Measurements from ENCODE around the gene GAPVD1.

Gene GAPVD1

DNA sequence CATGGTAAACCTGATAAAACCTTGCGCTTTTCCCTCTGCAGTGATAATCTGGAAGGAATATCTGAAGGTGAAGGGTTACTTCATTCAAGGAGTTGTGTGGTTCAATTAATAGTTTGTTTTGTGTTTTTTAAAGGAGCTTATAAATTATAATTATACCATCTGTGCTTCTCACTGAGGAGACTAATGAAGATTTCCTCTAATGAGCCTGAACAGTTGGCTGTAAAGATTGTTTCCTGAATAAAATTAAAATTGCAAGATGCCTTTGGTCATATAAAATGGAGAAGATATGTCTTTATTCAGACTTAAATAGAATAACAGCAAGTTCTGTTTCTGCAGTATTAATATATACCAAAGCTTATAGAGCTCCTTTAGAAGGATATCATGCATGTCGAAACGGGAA, 59.9 kb downstream of the GAPVD1 start:
- DNase-seq = no peak

DNA sequence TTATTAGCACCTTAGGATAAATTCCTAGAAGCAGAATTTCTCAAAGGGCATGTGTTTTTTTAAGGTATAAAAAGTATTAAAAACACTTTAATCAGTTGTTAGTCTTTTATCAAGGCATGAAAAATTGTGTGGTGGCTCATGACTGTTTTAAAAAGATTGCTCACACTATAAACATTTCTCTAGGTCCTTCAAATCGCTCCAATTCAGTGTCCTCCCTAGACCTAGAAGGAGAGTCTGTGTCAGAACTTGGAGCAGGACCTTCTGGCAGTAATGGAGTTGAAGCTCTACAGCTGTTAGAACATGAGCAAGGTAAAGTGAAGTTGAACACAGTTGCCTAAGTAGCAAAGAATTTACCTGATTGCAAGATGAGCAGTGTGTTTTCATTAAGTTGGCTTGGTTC, 62.0 kb downstream of the GAPVD1 start:
- no peak for DNase-seq

DNA sequence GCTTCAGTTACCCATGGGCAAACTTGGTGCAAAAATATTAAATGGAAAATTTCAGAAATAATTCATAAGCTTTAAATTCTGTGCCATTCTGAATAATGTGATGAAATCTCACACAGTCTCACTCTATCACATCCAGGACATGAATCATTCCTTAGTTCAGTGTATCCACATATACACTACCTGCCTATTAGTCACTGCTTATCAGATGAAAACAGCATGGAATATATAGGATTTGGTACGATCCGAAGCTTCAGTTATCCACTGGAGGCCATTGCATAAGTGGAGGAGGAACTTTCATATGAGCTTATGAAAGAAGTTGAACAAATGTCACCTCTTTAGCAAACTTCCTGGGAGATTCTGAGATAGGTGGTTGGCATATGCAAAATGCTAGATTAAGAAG, 64.2 kb downstream of the GAPVD1 start:
- no peak for DNase-seq

DNA sequence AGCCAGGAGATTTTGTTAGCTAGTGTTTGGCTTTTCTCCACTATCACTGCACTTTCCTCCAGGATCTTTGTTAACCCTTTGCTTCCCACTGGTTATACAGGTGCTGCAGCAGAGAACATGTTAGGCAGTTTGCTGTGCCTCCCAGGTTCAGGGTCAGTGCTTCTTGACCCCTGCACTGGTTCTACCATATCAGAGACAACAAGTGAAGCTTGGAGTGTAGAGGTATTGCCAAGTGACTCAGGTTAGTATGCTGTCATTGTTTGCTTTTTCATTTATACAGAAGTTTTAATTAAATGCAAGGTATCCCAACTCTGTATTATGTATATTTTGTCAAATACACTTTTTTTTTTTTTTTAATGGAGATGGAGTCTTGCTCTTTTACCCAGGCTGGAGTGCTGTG, 68.4 kb downstream of the GAPVD1 start:
- DNase-seq = no peak

DNA sequence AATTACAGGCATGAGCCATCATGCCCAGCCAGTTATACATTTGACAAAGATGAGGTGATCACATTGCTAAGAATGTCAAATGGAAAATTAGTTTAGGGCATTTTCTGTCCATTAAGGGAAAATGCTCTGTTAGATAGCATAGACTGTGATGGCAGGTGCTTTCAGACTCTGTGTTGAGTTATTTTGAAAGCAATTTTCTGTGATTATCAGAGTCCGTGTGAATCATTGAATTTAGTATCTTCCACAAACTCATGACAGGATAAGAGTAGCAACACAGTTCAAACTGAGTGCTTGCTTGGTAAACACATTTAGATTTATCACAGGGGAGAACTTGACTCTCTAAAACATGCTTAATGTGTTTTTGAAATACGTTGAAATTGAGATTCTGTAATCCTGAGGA, 69.0 kb downstream of the GAPVD1 start:
- no peak for DNase-seq

DNA sequence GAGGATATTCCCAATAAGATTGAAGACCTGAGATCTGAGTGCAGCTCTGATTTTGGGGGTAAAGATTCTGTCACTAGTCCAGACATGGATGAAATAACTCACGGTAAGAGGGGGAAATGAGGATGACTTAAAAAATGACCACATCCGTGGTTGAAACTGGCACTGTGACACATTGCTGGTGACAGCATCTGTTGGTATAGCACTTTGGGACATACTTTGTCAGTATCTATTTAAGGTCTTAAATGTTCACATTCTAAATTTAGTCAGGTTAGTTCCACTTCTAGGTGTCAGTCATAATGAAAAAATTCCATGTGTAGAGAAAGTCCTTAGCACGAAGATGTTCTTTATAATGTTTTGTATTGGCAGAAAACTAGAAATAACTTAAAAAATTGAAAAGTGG, 70.9 kb downstream of the GAPVD1 start:
- no peak for DNase-seq

DNA sequence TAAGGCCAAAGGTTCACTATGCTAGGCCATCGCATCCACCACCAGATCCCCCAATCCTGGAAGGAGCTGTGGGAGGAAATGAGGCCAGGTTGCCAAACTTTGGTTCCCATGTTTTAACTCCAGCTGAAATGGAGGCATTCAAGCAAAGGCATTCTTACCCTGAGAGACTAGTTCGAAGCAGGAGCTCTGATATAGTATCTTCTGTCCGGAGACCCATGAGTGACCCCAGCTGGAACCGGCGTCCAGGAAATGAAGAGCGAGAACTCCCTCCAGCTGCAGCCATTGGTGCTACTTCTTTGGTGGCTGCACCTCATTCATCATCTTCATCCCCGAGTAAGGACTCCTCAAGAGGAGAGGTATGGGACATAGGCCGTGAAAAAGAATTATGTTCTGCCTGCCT, 75.6 kb downstream of the GAPVD1 start:
- no peak for DNase-seq

DNA sequence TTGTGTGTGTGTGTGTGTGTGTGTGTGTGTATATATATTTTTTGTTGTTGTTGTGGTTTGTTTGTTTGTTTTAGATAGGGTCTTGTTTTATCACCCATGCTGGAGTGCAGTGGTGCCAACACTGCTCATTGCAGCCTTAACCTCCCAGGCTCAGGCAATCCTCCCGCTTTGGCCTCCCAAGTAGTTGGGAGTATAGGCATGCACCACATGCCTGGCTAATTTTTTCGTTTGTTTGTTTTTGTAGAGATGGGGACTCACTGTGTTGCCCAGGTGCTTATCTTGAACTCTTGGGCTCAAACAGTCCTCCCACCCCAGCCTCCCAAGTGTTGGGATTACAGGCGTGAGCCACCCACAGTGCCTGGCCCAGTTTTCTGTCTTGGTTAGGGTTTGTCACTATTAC, 77.3 kb downstream of the GAPVD1 start:
- DNase-seq = no peak

DNA sequence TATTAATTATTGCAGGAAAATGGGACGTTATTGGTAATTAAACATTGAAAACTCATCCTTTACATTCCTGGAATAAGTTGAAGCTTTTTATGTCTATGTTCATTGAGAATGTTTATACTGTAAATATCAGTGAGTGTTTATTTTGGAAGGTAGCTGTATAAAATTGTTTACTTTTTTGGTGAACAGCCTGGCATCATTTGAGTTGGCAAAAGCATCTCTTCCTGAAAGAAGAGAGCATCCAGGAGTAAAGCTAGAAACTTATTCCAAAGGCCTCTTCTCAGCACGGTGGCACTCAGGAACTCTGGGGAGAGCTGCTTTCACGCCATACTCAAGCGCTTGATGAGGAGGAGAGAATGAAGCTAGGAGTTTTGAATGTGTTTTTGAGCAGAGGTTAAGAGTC, 79.9 kb downstream of the GAPVD1 start:
- DNase-seq = no peak

DNA sequence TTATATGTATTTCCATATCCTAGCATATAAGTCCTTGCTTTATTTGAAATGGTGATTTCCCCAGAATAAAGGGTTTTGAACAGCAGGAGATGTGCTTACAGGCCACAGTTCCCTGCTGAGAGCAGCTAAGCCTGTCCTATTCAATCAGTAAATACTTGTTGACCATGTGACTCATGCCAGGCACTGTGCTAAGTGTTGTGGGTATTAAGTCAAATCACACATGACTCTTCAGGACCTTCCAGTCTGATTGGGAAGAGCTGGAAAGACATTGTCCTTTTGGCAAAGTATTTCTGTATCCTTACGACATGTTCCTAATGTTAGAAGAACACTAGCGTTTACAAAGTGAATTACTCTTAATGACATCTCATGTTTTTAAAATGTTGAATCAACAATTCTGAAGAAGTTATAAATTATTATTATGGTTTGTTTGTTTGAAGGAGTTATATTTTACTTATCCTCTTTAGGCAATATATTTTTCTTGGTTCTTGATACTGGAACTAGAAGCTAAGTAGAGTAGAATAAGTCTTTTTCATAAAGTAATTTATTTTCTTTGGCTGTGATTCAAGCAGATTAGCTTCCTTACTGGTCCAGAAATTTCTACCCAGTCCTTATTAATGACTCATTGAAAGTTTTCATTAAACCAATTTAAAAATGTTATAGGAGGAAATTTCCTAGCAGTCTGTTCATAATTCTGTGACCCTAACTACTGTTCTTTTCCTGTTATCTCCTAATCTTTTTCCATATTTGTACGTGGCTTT, 82.1 kb downstream of the GAPVD1 start:
- no peak for DNase-seq

DNA sequence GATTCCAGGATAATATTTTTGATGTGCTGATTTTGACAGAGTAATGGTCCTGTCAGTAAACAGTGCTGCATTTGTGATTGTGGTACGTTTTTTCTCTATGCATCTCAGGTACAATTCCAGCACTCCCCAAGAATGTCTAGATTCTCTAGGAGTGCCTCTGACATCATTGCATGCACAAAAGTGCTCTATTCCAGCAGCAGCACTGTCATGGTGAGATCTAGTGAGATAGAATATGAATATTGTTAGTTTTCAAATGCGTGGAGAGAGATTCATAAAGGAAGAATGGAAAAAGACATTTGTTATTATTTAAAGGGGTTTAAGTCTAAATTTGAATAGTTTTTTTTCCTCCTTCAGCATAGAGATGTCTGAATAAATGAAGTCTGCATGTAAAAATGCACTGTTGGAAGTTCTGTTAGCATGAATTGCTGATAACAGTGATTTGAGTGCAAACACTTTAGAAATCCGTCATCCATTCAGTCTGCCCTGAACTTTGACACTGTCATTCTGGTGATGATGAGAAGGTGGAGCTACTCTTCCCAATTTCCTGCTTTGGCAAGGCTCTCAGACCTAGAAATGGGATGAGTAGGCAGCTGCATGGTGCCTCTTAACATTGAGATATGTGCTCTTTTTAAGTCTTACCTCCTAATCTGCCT, 84.6 kb downstream of the GAPVD1 start:
- DNase-seq = no peak

DNA sequence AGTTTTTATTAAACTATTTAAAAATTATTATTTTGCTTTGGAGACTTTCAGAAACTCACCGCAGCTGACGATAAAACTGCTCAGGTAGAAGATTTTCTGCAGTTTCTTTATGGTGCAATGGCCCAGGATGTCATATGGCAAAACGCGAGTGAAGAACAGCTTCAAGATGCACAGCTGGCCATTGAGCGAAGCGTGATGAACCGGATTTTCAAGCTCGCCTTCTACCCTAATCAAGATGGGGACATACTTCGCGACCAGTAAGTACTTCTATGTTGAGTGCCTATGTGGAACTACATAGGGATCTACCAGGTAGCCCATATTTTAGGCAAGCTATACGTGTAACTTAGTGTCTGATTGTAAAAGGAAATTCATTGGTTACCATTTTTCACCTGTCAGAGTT, 94.0 kb downstream of the GAPVD1 start:
- no peak for DNase-seq

DNA sequence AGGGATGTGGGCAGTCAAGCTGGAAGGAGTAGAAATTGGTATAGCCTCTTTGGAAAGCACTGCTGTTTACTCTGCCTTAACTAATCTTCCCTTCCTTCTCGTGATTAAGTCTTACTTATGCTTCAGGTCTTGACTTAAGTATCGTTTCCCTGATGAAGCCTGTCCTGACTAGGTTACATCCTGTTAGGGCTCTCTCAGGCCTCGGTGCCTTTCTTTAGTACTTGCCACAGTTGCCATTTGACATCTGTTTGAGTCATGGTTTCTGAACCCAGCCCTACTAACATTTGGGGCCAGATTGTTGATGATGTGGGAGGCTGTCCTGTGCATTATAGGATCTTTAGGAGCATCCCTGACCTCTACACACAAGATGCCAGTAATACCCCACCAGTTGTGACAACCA, 94.4 kb downstream of the GAPVD1 start:
- no peak for DNase-seq

DNA sequence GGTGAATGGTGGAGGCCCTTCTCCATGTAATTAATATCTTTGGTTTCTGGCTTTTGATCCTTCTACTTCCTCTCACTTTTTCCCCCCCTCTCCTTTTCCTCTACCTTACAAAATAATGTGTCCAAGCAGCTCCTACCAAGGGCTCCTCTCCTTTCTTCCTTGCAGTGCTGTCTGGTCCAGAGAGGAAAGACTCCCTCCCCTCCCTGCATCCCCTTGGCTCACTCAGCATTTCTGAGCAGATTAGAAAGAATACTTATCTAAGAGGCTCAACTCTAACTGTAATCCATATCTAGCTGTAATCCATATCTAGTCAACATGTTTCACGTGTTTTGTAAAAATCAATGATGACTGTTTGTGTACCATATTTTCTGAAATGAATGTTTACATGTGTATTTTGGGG, 97.4 kb downstream of the GAPVD1 start:
- DNase-seq = no peak

DNA sequence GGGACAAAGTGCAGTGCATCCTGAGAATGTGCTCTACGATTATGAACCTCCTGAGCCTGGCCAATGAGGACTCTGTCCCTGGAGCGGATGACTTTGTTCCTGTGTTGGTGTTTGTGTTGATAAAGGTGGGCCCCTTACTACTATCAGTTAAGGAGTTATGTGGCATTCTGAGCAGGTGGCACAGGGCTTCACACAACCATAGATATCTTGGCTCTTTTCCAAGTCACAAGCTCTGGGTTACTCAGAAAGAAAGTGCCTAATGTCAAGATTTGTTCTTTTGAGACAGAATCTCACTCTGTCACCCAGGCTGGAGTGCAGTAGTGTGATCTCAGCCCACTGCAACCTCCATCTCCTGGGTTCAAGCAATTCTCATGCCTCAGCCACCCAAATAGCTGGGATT, 99.0 kb downstream of the GAPVD1 start:
- DNase-seq = no peak

DNA sequence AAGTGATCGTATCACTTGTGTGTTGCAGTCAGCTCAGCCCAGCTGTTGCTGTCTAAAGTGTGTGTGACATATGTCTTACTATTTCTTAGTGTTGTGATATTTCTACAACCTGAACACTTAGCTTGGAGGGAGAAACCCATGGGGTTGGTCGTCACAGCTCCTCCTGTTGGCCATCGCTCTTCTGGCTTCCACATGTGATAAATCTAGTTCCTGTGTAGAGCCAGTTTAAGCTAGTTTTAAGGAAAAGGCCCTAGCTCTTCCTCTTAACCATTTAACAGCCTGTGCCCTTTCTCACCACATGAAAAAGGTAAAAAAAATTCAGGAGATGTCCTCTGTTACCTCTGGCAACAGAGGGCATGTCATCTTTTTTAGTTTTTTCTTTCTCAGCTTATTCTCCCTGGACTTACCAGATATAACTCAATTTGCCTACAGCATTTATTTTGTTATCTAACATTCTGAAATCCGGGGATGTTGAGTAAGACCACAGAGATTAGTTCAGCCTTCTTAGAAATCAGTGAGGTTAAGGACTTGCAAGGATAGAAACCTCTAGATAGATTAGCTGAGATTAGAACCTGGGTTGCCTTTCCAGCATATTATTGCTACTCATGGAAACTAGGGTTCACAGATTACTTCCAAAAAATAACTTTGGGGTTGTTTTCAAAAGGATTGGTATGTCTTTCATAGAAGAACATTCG, 100.4 kb downstream of the GAPVD1 start:
- DNase-seq = no peak

DNA sequence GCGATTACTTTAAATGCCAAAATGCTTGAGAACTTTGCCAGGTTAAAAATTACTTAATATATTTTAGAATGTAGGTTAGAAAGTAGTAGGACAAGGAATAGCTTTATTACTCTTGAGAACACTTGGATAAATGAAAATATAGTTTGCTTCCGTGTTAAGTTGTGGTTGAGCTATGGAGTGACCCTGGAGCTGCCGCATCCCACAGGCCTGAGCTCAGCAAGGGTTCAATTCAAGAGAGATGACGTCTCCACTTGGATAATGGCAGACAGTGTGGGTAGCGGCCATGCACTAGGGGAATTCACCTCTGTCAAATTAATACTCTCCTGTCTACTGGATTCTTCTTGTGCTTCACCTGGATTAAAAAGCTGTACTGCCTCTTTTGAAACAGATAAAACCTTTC, 105.0 kb downstream of the GAPVD1 start:
- DNase-seq = no peak

DNA sequence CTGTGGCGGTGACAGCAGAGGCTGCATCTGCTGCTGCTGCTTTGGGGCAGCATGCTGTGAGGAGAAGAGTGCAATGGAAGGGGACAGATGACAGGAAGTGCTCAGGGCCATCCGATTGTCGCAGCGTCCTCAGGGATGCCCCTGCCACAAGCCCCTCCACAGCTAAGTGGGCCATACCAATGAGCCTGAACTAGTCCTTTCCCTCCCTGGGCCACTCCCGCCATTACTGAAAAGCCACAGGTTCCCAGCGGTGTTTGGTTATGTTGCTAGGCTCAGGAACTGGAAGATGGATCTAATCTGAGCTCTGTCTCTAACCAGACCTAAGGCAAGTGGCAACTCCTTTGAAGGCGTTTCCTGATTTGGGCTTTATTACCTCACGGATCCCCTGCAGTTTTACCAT, 109.2 kb downstream of the GAPVD1 start:
- no peak for DNase-seq

DNA sequence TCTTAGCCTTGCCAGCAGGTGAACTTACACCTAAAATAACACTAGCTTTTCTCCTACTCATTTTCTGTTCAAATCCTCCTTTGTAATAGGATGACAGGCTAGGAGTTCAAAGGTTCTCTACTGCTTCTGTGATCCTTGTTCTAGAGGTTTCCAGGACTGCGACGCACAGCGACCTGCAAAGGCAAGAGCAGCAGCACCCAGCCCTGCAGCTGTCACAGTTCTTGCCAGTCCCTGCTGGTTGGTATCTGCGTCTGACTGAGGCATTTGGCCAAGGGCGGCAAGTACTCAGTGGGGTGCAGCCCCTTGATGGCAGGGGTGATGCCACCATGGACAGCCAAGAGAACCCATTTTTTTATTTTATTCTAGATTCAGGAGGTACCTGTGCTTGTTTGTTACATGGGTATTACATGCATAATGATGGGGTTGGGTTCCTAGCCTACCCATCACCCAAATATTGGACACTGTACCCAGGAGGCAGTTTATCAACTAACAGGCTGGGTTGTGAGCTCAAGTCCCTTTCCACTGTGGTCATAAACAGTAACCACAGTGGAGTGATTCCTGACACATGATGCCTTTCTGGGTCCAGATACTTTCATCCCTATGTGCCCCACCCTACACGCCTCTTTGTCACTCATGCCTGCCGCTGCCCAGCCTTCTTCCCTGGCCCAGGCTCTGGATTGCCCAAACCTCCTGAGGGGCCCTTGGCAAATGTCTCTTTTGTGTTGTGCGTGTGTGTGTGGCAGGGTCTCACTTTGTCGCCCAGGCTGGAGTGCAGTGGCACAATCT, 111.0 kb downstream of the GAPVD1 start:
- DNase-seq = no peak

DNA sequence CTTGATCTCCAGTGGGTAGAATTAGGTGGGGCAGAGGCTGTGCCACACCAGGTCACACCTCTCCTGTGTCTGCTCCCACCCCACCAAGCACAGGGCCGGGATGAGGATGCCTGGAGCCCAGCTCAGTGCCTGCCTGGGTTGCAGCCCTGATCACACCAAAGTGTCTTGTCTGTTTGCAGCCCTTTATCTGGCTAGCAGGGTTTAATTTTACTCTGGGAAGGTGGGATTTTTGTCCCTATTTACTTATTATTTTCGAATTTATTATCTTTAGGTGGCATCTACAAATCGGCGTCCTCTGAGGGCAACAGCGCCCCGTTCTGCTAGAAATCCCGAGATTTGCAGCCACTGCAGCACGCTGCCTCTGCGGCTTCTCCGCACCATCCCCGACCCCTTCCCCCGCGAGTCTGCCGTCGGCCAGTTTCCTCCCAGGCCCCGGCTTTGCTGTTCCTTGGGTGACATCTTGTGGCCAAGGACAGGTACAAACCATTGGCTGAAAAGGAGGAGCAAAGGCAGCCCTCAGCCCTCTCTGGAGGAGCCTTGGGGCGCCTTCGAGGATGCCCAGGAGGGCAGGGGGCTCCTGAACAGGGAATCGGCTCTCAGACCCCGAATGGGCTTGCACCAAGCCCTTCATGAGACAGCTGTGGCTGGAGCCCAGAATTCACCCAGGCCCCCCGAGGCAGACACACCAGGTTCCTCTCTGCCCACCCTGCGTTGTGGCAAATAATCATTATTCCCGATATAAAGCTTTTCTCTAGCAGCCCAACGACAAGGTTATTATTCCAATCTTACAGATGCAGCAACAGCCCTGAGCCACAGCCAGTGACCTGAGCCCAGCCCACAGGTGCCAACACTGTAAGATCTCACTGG, 113.0 kb downstream of the GAPVD1 start:
- peak; percentile 80 for DNase-seq

DNA sequence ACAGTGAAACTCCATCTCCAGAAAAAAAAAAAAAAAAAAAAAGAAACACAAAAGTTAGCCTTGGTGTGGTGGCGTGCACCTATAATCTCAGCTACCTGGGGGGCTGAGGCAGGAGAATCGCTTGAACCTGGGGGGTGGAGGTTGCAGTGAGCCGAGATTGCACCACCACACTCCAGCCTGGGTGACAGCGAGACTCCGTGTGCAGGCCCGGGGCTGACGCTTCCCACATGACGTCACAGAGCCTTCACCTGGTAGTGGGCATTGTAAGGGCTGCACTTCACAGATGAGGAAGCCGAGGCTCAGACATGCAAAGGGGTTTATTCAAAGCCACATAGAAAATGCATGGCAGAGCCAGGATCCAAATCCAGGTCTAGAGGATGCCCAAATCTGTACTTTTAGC, 114.2 kb downstream of the GAPVD1 start:
- no peak for DNase-seq

Measured in left hindlimb (tissue), 1 donor.